A549 (cell line): Measurements from ENCODE around the gene CEP44.

Experiments used
- BHLHE40 ChIP-seq: IDR thresholded peaks from 2 replicates; pipeline ENCODE4 v1.6.1; 2012; ENCODE audit warnings: low read depth, low read length, inconsistent platforms
- RAD21 ChIP-seq, 2 experiments: fragments of >200 bp in 1 of 2; sonication (Bioruptor Twin) in 1 of 2; formaldehyde crosslinking in 1 of 2; IDR thresholded peaks in 1 of 2; conservative IDR thresholded peaks in 1 of 2; 2 replicates in 1 of 2; 3 replicates in 1 of 2; pipeline ENCODE4 v1.6.1; 2012 to 2018; ENCODE audit warnings: inconsistent platforms in 1 of 2
- TF ChIP-seq, protein P1 (sequence below): fragments of >200 bp; sonication (Bioruptor Twin); formaldehyde crosslinking; IDR thresholded peaks from 3 replicates; pipeline ENCODE4 v1.5.1; 2016
- TF ChIP-seq, protein P2 (sequence below): fragments of 250-450 bp; sonication (Bioruptor Pico); IDR thresholded peaks from 2 replicates; pipeline ENCODE4 v1.5.0; 2020; ENCODE audit warnings: low read depth, mild to moderate bottlenecking, moderate library complexity
- TF ChIP-seq, protein P3 (sequence below): fragments of 200-600 bp; sonication (generic); IDR thresholded peaks from 2 replicates; pipeline ENCODE4 v1.6.1; 2016; ENCODE audit warnings: antibody characterized with exemption, mild to moderate bottlenecking, moderate library complexity

DNA sequence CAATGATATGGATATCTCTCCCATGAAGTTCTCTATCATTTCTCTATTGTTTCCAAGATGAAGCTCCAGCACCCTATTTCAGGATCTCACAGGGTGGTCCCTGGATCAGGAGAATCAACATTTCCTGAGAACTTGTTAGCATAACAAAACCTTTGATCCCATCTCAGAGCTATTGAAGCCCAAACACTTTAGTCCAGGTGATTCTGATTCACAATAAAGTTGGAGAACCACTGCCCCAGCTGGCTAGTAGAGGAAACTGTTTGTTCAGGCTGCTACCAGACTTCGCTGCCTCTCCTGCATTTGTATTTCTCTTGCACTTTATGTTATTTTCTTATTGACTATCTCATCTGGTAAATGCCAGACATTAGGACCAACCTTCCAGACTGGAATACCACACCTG is 65.4 kb downstream of the CEP44 start:
- TF ChIP-seq, protein P1, sequence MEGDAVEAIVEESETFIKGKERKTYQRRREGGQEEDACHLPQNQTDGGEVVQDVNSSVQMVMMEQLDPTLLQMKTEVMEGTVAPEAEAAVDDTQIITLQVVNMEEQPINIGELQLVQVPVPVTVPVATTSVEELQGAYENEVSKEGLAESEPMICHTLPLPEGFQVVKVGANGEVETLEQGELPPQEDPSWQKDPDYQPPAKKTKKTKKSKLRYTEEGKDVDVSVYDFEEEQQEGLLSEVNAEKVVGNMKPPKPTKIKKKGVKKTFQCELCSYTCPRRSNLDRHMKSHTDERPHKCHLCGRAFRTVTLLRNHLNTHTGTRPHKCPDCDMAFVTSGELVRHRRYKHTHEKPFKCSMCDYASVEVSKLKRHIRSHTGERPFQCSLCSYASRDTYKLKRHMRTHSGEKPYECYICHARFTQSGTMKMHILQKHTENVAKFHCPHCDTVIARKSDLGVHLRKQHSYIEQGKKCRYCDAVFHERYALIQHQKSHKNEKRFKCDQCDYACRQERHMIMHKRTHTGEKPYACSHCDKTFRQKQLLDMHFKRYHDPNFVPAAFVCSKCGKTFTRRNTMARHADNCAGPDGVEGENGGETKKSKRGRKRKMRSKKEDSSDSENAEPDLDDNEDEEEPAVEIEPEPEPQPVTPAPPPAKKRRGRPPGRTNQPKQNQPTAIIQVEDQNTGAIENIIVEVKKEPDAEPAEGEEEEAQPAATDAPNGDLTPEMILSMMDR: no peak
- no peak for TF ChIP-seq BHLHE40
- TF ChIP-seq, protein P2, sequence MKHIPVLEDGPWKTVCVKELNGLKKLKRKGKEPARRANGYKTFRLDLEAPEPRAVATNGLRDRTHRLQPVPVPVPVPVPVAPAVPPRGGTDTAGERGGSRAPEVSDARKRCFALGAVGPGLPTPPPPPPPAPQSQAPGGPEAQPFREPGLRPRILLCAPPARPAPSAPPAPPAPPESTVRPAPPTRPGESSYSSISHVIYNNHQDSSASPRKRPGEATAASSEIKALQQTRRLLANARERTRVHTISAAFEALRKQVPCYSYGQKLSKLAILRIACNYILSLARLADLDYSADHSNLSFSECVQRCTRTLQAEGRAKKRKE (CRISPR knock-in tag): no peak
- TF ChIP-seq, protein P3, sequence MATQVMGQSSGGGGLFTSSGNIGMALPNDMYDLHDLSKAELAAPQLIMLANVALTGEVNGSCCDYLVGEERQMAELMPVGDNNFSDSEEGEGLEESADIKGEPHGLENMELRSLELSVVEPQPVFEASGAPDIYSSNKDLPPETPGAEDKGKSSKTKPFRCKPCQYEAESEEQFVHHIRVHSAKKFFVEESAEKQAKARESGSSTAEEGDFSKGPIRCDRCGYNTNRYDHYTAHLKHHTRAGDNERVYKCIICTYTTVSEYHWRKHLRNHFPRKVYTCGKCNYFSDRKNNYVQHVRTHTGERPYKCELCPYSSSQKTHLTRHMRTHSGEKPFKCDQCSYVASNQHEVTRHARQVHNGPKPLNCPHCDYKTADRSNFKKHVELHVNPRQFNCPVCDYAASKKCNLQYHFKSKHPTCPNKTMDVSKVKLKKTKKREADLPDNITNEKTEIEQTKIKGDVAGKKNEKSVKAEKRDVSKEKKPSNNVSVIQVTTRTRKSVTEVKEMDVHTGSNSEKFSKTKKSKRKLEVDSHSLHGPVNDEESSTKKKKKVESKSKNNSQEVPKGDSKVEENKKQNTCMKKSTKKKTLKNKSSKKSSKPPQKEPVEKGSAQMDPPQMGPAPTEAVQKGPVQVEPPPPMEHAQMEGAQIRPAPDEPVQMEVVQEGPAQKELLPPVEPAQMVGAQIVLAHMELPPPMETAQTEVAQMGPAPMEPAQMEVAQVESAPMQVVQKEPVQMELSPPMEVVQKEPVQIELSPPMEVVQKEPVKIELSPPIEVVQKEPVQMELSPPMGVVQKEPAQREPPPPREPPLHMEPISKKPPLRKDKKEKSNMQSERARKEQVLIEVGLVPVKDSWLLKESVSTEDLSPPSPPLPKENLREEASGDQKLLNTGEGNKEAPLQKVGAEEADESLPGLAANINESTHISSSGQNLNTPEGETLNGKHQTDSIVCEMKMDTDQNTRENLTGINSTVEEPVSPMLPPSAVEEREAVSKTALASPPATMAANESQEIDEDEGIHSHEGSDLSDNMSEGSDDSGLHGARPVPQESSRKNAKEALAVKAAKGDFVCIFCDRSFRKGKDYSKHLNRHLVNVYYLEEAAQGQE: no peak
- TF ChIP-seq RAD21 (conservative IDR thresholded peaks at IDR 0.05 in 1 of 2, IDR thresholded peaks at IDR 0.05 in 1 of 2): no peak
